GM23338 (cell line): ENCODE data around the gene TRIM38. TPM values are rescaled to one million over a fixed set of nuclear protein-coding genes. Genes with fewer than 3 reads are reported as not detected.

Source experiments
- ATAC-seq: fragments of 200-7000 bp; cut with Tn5 transposase; 3 replicates; pipeline ENCODE4 v1.9.1; 2020
- DNase-seq: peaks from one replicate; pipeline ENCODE4 v3.0.0-alpha.2; 2015; ENCODE audit warnings: low spot score
- H2AFZ ChIP-seq: fragments of 200-600 bp; sonication (generic); 2 replicates; pipeline ENCODE4 v1.8.0; 2016; ENCODE audit warnings: antibody characterized with exemption, mild to moderate bottlenecking, moderate library complexity
- H3F3A ChIP-seq: fragments of 200-600 bp; sonication (generic); replicated peaks from 2 replicates; pipeline ENCODE4 v1.8.0; 2017; ENCODE audit warnings: antibody characterized with exemption, mixed run types, low read depth
- H3K27ac ChIP-seq: fragments of 200-600 bp; sonication (generic); 2 replicates; pipeline ENCODE4 v1.6.1; 2016; ENCODE audit warnings: low read depth
- H3K27me3 ChIP-seq: fragments of 200-600 bp; sonication (generic); 2 replicates; pipeline ENCODE4 v1.8.0; 2016; ENCODE audit warnings: mild to moderate bottlenecking, mixed run types, moderate library complexity; ENCODE audit not compliant: insufficient read depth
- H3K36me3 ChIP-seq: fragments of 200-600 bp; sonication (generic); 2 replicates; pipeline ENCODE4 v1.8.0; 2016; ENCODE audit warnings: mild to moderate bottlenecking; ENCODE audit not compliant: insufficient read depth
- H3K4me1 ChIP-seq: fragments of 200-600 bp; sonication (generic); 2 replicates; pipeline ENCODE4 v1.8.0; 2016; ENCODE audit warnings: mild to moderate bottlenecking, moderate library complexity; ENCODE audit not compliant: insufficient read depth
- H3K4me2 ChIP-seq: fragments of 200-600 bp; sonication (generic); 2 replicates; pipeline ENCODE4 v1.7.1; 2017; ENCODE audit warnings: mixed run types
- H3K4me3 ChIP-seq: fragments of 200-600 bp; sonication (generic); 2 replicates; pipeline ENCODE4 v1.6.1; 2016; ENCODE audit warnings: mixed run types
- H3K79me2 ChIP-seq: fragments of 200-600 bp; sonication (generic); replicated peaks from 2 replicates; pipeline ENCODE4 v1.8.0; 2017; ENCODE audit warnings: mild to moderate bottlenecking; ENCODE audit not compliant: insufficient read depth
- H3K9me2 ChIP-seq: fragments of 200-600 bp; sonication (generic); 2 replicates; pipeline ENCODE4 v1.8.0; 2017; ENCODE audit not compliant: insufficient read depth
- H4K20me1 ChIP-seq: fragments of 200-600 bp; sonication (generic); replicated peaks from 2 replicates; pipeline ENCODE4 v1.8.0; 2017; ENCODE audit warnings: mild to moderate bottlenecking; ENCODE audit not compliant: insufficient read depth
- H3K27ac Mint-ChIP-seq: 2 replicates; pipeline ENCODE4 v1.8.0; 2020; ENCODE audit warnings: inconsistent platforms, mild to moderate bottlenecking, moderate library complexity, mixed read lengths
- H3K27me3 Mint-ChIP-seq: 3 replicates; pipeline ENCODE4 v1.8.0; 2022; ENCODE audit warnings: low read depth, mild to moderate bottlenecking, moderate library complexity, mixed read lengths, inconsistent platforms; ENCODE audit not compliant: insufficient read depth, poor library complexity
- H3K36me3 Mint-ChIP-seq: 3 replicates; pipeline ENCODE4 v1.8.0; 2021; ENCODE audit warnings: low read depth, mild to moderate bottlenecking, inconsistent platforms, moderate library complexity, mixed read lengths
- H3K4me1 Mint-ChIP-seq: 3 replicates; pipeline ENCODE4 v1.8.0; 2020; ENCODE audit warnings: mild to moderate bottlenecking, inconsistent platforms, mixed read lengths
- H3K4me3 Mint-ChIP-seq: 3 replicates; pipeline ENCODE4 v1.8.0; 2021; ENCODE audit warnings: moderate library complexity, mild to moderate bottlenecking, inconsistent platforms, mixed read lengths
- H3K9me3 Mint-ChIP-seq: 3 replicates; pipeline ENCODE4 v1.8.0; 2020; ENCODE audit warnings: moderate library complexity, mild to moderate bottlenecking, inconsistent platforms, mixed read lengths
- CREB1 ChIP-seq: fragments of 250-450 bp; sonication (Bioruptor Pico); IDR thresholded peaks from 2 replicates; pipeline ENCODE4 v1.5.0; 2020; ENCODE audit warnings: low read depth, mild to moderate bottlenecking, moderate library complexity
- ETS1 ChIP-seq: IDR thresholded peaks from 2 replicates; pipeline ENCODE4 v1.6.1; 2016; ENCODE audit warnings: antibody characterized with exemption
- EZH2phosphoT487 ChIP-seq: fragments of 200-600 bp; sonication (generic); IDR thresholded peaks from one replicate; pipeline ENCODE4 v1.8.1; 2018; ENCODE audit warnings: antibody characterized with exemption; ENCODE audit not compliant: unreplicated experiment
- JUNB ChIP-seq: IDR thresholded peaks from one replicate; pipeline ENCODE4 v1.6.1; 2016; ENCODE audit warnings: antibody characterized with exemption; ENCODE audit not compliant: unreplicated experiment
- POLR2AphosphoS5 ChIP-seq: IDR thresholded peaks from 2 replicates; pipeline ENCODE4 v1.6.1; 2016; ENCODE audit warnings: antibody characterized with exemption, low read depth
- REST ChIP-seq: IDR thresholded peaks from one replicate; pipeline ENCODE4 v1.6.1; 2018; ENCODE audit warnings: antibody characterized with exemption; ENCODE audit not compliant: unreplicated experiment
- STAT1 ChIP-seq: IDR thresholded peaks from one replicate; pipeline ENCODE4 v1.6.1; 2016; ENCODE audit warnings: antibody characterized with exemption; ENCODE audit not compliant: unreplicated experiment
- ZNF114 ChIP-seq: fragments of 250-450 bp; sonication (Bioruptor Pico); IDR thresholded peaks from 2 replicates; pipeline ENCODE4 v1.5.0; 2020; ENCODE audit warnings: mild to moderate bottlenecking, moderate library complexity
- ZNF462 ChIP-seq: fragments of 250-450 bp; sonication (Bioruptor Pico); IDR thresholded peaks from 2 replicates; pipeline ENCODE4 v1.5.0; 2020; ENCODE audit warnings: mild to moderate bottlenecking, moderate library complexity
- polyA plus RNA-seq: library from polyadenylated mRNA; unstranded; fragments of >200 nt; fragmentation: Nextera tagmentation; extraction: Ambion mirVana; gene quantifications from 2 replicates; pipeline ENCODE4 v1.2.1, GENCODE V29; 2016
- total RNA-seq: library from RNA; depleted of rRNA; stranded (reverse); fragments of >200 nt; shearing (Covaris generic); gene quantifications from 2 replicates; pipeline ENCODE4 v1.2.3, GENCODE V29; 2014

Gene TRIM38
- total and polyA plus RNA-seq, 2 experiments from 2014 or later: 0.66 to 0.82 TPM

GRCh38 chr6:25958700-25959162 is 3.9 kb upstream of the TRIM38 start:
- no peak overlapping the region for H3K4me2 ChIP-seq
- Mint-ChIP-seq H3K4me3 (no peak overlapping the region), H3K9me3 (peaks cover 41% of the 10 kb centered on the region), H3K36me3 (peaks cover 34% of the 10 kb centered on the region), H3K4me1 (peaks cover 22% of the 10 kb centered on the region), H3K27ac (no peak overlapping the region), H3K27me3 (peaks cover 5% of the 10 kb centered on the region)
- no peak for TF ChIP-seq JUNB
- TF ChIP-seq REST: no peak
- no peak for TF ChIP-seq CREB1
- no peak for TF ChIP-seq STAT1
- TF ChIP-seq ZNF462 (CRISPR knock-in tag): no peak
- no peak for TF ChIP-seq POLR2AphosphoS5
- TF ChIP-seq EZH2phosphoT487: no peak
- TF ChIP-seq ETS1: no peak
- TF ChIP-seq ZNF114 (CRISPR knock-in tag): no peak
- no peaks in the 10 kb centered on the region; the same call in 1 of the 2 replicates for H3K27me3 ChIP-seq
- no peaks in the 10 kb centered on the region for H3K9me2 ChIP-seq
- 0 out of 2 replicates have a peak, but pooled peaks cover 11% of the 10 kb centered on the region for H3K36me3 ChIP-seq
- DNase-seq (peak; percentile 15), ATAC-seq (no peak)
- H3K27ac ChIP-seq: no peak overlapping the region
- H2AFZ ChIP-seq: no peak overlapping the region
- H3F3A ChIP-seq: no peaks in the 10 kb centered on the region
- peaks cover 18% of the 10 kb centered on the region for H3K4me1 ChIP-seq
- H4K20me1 ChIP-seq: no peaks in the 10 kb centered on the region
- H3K4me3 ChIP-seq: no peak overlapping the region
- no peaks in the 10 kb centered on the region for H3K79me2 ChIP-seq
